GM23338 (cell line): ENCODE measurements around the gene CHAMP1.

Experiments used
- CTCF ChIP-seq, 2 experiments: fragments of 200-600 bp in 1 of 2; sonication (generic) in 1 of 2; conservative IDR thresholded peaks; 2 replicates each; pipeline versions ENCODE4 v1.5.1 to v1.6.1; 2016 to 2017; ENCODE audit warnings: antibody characterized with exemption in 2 of 2, low read depth in 2 of 2, mild to moderate bottlenecking in 2 of 2, moderate library complexity in 1 of 2
- JUNB ChIP-seq: IDR thresholded peaks from one replicate; pipeline ENCODE4 v1.6.1; 2016; ENCODE audit warnings: antibody characterized with exemption; ENCODE audit not compliant: unreplicated experiment

GRCh38 chr13:114309086-114309485 is 5.2 kb upstream of the CHAMP1 start:
- TF ChIP-seq JUNB = no peak
- no peak for TF ChIP-seq CTCF (conservative IDR thresholded peaks at IDR 0.05; ENCODE audit: low read depth in 2 of 2)
